Coronary artery (tissue), 2 donors: Measurements from ENCODE around the gene PARD6G.

Experiments used
- DNase-seq: peaks from one replicate; pipeline ENCODE4 v3.0.0-alpha.2; 2017; ENCODE audit warnings: low spot score
- H3K27ac ChIP-seq, 2 donors: fragments of 200-600 bp; sonication (generic); one replicate each; pipeline ENCODE4 v1.5.1; 2016 to 2019
- H3K4me3 ChIP-seq: fragments of 200-600 bp; sonication (generic); 2 replicates; pipeline ENCODE4 v1.5.1; 2016; ENCODE audit warnings: mild to moderate bottlenecking, moderate library complexity
- CTCF ChIP-seq: fragments of 200-600 bp; sonication (generic); IDR thresholded peaks from one replicate; pipeline ENCODE4 v1.5.1; 2019; ENCODE audit warnings: antibody characterized with exemption

Gene PARD6G

DNA sequence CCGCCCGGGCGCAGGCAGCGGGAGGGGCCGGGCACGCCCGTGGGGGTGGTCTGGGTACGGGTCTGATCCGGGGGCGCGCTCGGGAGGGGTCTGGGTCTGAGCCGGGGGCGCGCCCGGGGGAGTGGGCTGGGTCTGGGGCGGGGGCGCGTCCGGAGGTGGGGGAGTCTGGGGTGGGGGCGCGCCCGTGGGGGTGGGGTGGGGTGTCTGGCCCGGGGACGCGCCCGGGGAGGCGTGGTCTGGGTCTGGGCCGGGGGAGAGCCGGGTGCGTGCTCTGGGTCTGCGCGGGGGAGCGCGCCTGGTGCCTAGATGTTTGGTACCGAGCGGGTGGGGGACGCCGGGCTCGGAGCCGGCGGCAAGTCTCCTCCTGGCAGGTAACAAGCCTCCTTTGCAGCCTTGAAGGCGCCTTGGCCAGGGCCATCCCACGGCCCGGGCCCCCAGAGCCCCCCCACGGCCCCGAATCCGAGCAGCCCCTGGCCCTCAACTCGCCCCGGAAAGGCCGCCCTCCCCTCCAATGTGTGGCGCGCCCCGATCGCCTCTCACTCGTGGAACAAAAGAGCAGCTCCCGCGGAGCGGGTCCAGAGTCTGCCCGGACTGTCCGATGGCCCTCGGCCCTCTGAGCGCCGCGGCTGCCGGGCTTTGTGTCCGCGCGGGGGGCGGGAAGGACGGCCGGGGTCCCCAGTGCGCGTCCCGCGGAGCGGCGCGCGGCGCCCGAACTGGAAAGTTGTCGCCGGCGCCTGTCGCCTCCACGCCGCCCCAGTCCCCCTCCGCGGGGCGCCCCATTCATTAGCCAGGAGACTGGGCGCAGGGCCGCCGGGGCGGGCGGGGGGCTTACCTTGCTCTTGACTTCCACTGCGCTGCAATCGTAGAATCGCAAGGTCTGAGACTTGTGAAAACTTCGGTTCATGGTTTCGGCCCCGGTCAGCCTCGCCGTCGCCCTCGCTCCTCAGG, 595 bp downstream of the PARD6G start:
- TF ChIP-seq CTCF: no peak
- peak; percentile 70 for DNase-seq
- Histone ChIP-seq H3K4me3 (peak overlapping the region; percentile 87), H3K27ac (peak overlapping the region in 1 of 2 donors; percentile 37)

- peak; percentile 69 for DNase-seq
- H3K4me3 ChIP-seq: peak overlapping the region; percentile 87
- no peak overlapping the region for H3K27ac ChIP-seq
- no peak for TF ChIP-seq CTCF
Observed at GRCh38 chr18:80245781-80246444, 1.4 kb downstream of the PARD6G start.

DNA sequence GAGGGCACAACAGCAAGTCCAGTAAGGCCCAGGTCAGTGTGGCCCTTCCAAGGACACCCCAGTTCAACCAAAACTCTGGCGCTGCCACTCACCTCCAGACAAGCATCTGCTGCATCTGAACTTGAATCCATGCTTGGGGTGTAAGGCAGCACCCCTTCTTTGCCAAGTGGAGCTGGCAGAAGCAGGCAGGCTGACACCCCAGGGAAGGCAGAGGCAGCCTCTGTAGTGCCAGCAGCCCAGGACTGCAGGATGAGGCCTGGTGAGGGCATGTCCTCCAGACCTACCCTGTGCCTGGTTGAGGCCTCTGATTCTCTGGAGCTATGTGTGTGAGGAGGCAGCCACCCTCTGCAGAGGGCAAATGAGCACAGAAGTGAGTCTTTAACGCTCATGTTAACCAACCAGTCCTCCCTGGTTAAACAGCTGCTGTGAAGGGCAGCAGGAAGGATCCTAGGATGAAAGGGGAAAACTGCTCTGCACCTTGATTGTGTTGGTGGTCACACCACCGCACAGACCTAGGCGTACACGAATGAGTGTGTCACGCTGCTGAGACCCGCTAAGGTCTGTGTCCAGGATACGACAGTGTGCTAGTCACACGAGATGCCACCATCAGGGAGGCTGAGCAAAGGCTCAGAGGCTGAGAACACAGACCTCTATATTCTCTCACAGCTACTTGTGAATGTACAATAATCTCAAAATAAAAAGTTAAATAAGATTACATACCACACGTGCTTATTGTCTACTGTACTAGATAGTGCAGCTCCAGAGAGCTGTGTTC, 2.2 kb downstream of the PARD6G start:
- TF ChIP-seq CTCF: no peak
- Histone ChIP-seq H3K27ac (no peak overlapping the region), H3K4me3 (no peak overlapping the region)
- peak; percentile 58 for DNase-seq

DNA sequence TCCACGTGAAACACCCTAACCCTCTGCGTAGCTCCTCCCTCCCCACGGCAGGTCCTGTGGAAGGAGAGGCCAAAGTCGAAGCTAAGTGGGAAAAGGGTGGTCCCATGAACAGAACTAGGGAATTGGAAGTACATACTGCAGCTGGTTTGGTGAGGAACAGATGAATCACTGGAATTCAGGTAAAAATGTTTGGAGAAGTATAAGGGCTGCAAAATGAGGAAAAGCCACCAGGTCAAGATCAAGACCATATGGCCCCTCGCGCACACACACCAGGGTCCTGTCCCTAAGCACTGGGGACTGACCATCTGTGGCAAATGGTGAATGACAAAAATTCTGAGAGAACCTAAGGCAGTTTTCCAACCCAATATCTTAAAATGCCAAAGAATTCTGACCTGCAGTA, 3.1 kb downstream of the PARD6G start:
- no peak overlapping the region for H3K27ac ChIP-seq
- TF ChIP-seq CTCF: no peak
- no peak overlapping the region for H3K4me3 ChIP-seq
- no peak for DNase-seq

DNA sequence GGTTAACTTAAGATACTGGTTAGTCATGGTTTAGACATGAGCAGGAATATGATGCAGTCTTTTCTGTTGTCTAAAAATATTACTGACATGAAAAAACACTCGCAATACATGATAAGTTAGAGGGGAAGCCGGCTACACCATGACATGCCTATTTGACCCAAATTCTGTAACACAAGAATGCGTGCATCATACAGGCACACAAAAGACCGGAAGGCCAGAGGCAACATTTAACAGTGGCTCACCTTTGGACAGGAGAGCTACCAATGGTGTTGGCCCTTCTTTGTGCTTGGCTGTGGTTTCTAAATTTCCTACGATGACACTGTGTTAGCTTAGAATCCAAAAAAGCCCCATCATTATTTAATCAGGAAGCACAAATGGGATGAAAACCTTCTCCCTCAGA, 4.1 kb downstream of the PARD6G start:
- no peak for DNase-seq
- H3K4me3 ChIP-seq: no peak overlapping the region
- no peak for TF ChIP-seq CTCF
- no peak overlapping the region for H3K27ac ChIP-seq

GRCh38 chr18:80241919-80242777, 5.2 kb downstream of the PARD6G start:
- no peak for TF ChIP-seq CTCF
- DNase-seq: no peak
- H3K27ac ChIP-seq: no peak overlapping the region
- no peak overlapping the region for H3K4me3 ChIP-seq
